GM18868 (cell line): Measurements from ENCODE around the gene HRH1.
"Not testable (repeated sequence)": the region's sequence is repeated elsewhere in the genome, so short reads cannot be mapped to it uniquely, and the experiment has no call there.

ENCODE experiments used
- ATAC-seq: cut with Tn5 transposase; IDR thresholded peaks from one replicate; pipeline ENCODE4 v1.9.1; 2021; ENCODE audit warnings: mild to moderate bottlenecking, moderate library complexity; ENCODE audit not compliant: unreplicated experiment

HRH1 gene

GRCh38 chr3:11168881-11169805 lies 14.8 kb downstream of the HRH1 start:
- ATAC-seq, result no peak

GRCh38 chr3:11170052-11170770 lies 15.9 kb downstream of the HRH1 start:
- no peak for ATAC-seq

DNA sequence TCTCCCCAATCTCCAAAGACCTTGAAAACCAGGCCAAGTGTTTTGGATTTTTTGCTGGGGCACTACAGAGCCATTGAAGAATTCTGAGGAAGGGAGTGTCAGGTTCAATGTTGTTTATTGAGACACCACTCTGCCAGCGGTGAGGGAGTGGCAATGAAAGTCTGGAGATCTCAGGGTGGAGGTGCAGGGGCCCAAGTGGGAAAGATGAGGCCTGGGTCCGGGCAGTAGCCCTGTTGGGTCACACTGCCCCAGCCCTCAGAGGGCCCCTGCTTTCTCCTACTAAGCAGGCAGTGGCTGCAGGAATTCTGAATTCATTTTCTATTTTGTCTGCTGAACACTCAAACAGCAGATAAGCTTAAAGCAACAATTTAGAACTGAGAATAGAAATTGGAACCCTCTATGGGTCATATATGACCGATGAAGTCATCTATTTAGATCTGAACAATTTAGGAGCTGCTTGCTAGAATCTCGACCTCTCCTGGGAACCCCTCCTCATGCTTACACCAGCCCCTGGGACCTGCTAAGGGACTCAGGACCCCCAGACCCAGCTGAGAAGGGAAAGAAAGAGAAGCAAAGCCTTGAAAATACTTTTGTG lies 17.9 kb downstream of the HRH1 start:
- no peak for ATAC-seq

- ATAC-seq, result no peak
These were observed 19.7 kb downstream of the HRH1 start for GRCh38 chr3:11173828-11174465.

GRCh38 chr3:11178421-11178820 lies 24.1 kb downstream of the HRH1 start:
- ATAC-seq, result no peak

GRCh38 chr3:11184328-11184969 lies 30.2 kb downstream of the HRH1 start:
- ATAC-seq, result not testable (repeated sequence)

GRCh38 chr3:11185144-11185543 lies 30.9 kb downstream of the HRH1 start:
- no peak for ATAC-seq

DNA sequence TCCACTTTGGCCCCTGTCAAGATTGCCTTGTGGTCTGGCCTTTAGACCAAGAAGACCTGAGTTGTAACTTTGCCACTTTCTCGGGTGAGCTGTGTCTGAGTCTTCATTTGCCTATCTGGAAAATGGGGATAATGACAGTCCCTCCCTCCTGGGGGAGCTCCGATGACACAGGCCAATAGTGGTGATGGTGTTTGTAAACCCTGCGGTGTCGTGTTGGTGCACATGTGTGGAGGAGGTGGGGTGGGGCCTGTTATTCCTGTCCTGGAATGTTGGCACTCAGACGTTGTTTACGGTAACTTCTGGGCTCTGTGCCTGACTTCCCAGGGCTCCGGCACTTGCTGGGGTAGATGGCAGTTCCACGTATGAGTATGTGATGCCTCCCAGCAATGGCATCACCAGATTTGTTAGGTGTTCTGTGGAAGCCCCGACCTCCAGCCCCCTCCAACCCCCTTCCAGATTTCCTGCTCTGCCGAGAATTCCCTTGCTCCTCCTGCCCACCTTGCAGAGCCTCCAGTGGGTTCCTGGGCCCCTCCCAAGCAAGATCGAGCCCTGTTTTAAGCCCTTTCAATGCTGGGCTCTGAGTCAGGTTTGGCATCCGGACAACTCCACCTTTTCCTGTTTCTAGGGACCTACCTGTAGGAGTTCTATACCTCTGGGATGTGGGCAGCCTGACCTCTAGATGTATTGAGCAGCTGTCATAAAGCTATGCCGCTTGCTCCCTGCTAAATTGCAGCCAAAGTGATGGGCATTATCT lies 31.4 kb downstream of the HRH1 start:
- ATAC-seq, result no peak

- no peak for ATAC-seq
These were observed 32.0 kb downstream of the HRH1 start for GRCh38 chr3:11186318-11186692.

DNA sequence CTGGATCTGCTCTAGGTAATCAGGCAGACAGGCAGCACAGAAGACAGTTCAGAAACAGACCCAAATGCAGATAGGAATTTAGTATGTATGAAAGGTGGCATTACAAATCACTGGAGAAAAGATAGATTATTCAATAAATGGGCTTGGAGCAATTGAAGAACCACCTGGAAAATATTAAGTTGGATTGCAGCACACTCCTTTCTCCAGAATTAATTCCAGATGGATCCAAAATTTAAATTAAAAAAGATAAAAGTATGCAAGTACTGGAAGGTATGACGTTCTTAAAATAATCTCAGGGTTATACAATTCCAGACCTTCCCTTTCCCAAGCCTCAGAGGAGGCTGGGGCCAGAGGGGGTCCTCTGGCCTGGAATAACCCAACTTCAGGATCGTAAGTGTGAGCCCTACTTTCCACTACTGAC lies 32.5 kb downstream of the HRH1 start:
- ATAC-seq, result no peak

DNA sequence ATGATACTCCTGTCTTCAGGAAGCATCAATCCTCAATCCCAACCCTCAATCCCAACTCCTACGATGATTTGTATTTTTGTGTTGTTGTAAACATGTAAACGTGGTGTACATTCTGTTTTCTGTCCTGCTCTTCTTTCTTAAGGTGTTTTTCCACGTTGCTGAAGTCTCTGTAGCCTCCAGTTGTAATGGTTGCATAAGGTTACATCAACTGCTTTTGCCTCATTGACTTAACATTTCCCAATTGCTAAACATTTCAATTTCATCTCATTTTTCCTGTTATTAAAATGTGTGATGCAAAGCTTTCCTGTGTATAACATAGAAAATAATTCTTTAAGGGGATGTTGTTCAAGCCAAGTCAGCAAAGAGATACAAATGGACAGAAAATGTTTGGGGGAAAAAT lies 33.4 kb downstream of the HRH1 start:
- no peak for ATAC-seq

DNA sequence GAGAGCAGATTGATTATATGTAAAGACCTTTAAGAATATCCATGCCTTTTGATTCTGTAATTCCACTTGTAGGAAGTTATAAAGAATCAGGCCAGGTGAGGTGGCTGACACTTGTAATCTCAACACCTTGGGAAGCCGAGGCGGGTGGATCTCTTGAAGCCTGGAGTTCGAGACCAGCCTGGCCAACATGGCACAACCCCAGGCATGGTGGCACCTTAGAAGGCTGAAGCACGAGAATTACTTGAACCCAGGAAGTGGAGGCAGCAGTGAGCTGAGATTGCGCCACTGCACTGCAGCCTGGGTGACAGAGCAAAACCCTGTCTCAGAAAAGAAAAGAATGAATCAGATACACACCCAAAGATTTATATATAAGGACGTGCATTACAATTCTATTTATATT lies 33.9 kb downstream of the HRH1 start:
- no peak for ATAC-seq

DNA sequence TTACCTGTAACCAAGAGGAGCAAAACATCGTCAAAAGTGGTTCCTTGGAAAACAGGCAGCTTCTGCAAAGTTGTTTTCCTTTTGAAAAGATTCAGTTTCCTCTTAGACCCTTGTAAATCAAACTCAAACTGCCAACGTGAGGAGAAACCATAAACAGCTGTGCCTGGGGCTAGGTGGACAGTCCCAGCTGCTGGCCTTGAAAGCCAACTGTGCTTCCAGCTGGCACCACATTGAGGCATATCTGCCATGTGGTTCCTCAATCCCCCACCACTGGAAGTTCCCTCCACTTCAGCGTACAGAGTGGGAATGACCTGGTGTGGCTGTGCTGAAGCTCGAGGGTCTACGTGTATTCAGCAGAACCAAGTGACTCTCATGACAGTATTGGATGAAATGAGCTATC lies 40.9 kb downstream of the HRH1 start:
- ATAC-seq, result no peak

- no peak for ATAC-seq
These were observed 41.5 kb downstream of the HRH1 start for GRCh38 chr3:11195721-11196332.

DNA sequence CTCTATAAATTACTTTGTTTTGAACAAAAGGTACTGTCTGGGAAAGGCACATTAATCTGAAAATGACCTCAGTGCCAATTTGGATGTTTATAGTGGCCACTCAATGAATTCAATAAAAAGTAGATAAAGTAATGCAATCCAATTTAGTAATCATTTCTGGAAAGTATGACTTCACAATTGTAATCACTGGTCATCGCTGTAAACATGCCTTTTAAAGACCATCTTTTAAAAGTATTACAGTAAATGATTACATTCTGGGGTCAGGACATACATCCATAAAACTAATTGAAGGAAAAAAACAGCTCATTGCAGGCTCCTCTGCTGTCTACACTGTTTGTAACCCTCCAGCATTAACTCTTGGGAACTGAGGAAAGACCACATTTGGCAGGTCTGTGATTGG lies 43.2 kb downstream of the HRH1 start:
- ATAC-seq, result no peak

DNA sequence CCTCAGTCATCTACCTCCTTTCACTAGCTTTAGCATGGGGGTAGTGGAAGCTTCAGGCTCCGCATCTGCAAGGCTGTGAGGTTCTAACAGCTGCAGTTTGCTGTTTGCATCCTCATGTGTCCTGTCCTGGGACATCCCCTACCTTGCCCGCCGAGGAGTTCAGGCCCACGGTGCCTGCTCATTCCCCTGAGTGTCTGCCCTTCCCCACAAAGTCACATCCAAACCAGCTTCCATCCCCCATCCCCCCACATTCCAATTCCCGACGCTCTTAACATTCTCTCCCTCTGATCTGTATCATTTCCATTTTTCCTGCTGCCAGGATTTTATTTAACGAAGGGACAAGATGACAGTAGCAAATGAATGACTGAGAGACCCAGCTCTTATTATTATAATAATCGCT lies 43.8 kb downstream of the HRH1 start:
- ATAC-seq, result no peak

GRCh38 chr3:11198495-11198894 lies 44.2 kb downstream of the HRH1 start:
- ATAC-seq, result no peak

GRCh38 chr3:11199902-11200845 lies 45.9 kb downstream of the HRH1 start:
- no peak for ATAC-seq
